ENCODE measurements around the gene BMERB1. TPM values are rescaled to one million over a fixed set of nuclear protein-coding genes. Genes with fewer than 3 reads are reported as not detected.
A peak's percentile ranks its signal among the peaks of the same experiment; 100 is the strongest.

Gene BMERB1
- polyA plus RNA-seq, 1 of the 3 experiments (the other 2 are of a cell fraction) = 33.9 TPM

DNA sequence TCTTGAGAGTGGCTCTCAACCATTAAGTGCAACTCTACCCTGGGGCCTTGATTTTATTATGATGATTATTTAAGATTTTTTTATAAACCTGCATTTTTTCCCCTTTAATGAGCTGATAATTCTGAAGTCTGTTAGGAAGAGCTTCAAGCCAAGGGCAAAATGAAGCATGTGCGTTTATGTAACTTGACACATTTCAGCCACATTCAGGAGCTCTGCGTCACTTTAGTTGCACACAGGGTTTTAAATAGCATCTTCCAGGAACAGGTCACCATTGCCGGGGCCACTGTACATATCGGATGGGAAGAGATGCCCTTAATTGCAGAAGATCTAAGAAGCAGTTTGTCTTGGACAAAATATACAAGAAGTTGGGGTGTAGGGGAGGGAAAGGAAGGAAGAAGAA, 89.6 kb downstream of the BMERB1 start:
- Histone ChIP-seq H3F3A (replicated peaks; ENCODE audit: insufficient read depth) (no peaks in the 10 kb centered on the region), H3K9me3 (no peaks in the 10 kb centered on the region), H4K20me1 (ENCODE audit: insufficient read depth) (no peaks in the 10 kb centered on the region), H3K4me3 (ENCODE audit: low read depth in 2 of 2, low read length in 1 of 2) (no peak overlapping the region), H3K9ac (no peak overlapping the region), H3K27me3 (ENCODE audit: insufficient read depth) (no peaks in the 10 kb centered on the region), H3K27ac (ENCODE audit: low read depth in 2 of 2, low read length in 1 of 2) (peak overlapping the region in 1 of 2 experiments; percentile 91; a peak in 1 of 4 replicates), H3K4me1 (ENCODE audit: control insufficient read depth in 1 of 2, insufficient read depth in 2 of 2, low read depth in 1 of 2, low read length in 1 of 2) (peaks cover 0 to 45% of the 10 kb centered on the region in 2 experiments; a peak in 2 of 4 replicates), H2AFZ (ENCODE audit: low read depth) (no peak overlapping the region), H3K4me2 (no peak overlapping the region), H3K36me3 (replicated peaks in 1 of 2; ENCODE audit: control insufficient read depth in 1 of 2, insufficient read depth in 2 of 2, low read length in 1 of 2) (no peaks in the 10 kb centered on the region), H3K79me2 (ENCODE audit: insufficient read depth) (no peaks in the 10 kb centered on the region), H3K9me2 (no peaks in the 10 kb centered on the region)
- TF ChIP-seq POLR2AphosphoS5 (IDR thresholded peaks at IDR 0.05; ENCODE audit: low read depth, low read length) = no peak
- TF ChIP-seq CTCF (IDR thresholded peaks at IDR 0.05) = no peak
- no peak for TF ChIP-seq SIN3A (IDR thresholded peaks at IDR 0.05; ENCODE audit: borderline replicate concordance, low read depth, low read length)
- no peak for TF ChIP-seq RXRA (IDR thresholded peaks at IDR 0.05; ENCODE audit: borderline replicate concordance, low read depth)
- no peak for TF ChIP-seq SMC3 (IDR thresholded peaks at IDR 0.05; ENCODE audit: low read depth, low read length)
- TF ChIP-seq, protein P1, sequence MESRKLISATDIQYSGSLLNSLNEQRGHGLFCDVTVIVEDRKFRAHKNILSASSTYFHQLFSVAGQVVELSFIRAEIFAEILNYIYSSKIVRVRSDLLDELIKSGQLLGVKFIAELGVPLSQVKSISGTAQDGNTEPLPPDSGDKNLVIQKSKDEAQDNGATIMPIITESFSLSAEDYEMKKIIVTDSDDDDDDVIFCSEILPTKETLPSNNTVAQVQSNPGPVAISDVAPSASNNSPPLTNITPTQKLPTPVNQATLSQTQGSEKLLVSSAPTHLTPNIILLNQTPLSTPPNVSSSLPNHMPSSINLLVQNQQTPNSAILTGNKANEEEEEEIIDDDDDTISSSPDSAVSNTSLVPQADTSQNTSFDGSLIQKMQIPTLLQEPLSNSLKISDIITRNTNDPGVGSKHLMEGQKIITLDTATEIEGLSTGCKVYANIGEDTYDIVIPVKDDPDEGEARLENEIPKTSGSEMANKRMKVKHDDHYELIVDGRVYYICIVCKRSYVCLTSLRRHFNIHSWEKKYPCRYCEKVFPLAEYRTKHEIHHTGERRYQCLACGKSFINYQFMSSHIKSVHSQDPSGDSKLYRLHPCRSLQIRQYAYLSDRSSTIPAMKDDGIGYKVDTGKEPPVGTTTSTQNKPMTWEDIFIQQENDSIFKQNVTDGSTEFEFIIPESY (IDR thresholded peaks at IDR 0.05; ENCODE audit: borderline replicate concordance, low read depth) = no peak
- TF ChIP-seq, protein P2, sequence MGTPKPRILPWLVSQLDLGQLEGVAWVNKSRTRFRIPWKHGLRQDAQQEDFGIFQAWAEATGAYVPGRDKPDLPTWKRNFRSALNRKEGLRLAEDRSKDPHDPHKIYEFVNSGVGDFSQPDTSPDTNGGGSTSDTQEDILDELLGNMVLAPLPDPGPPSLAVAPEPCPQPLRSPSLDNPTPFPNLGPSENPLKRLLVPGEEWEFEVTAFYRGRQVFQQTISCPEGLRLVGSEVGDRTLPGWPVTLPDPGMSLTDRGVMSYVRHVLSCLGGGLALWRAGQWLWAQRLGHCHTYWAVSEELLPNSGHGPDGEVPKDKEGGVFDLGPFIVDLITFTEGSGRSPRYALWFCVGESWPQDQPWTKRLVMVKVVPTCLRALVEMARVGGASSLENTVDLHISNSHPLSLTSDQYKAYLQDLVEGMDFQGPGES (IDR thresholded peaks at IDR 0.05; ENCODE audit: low read depth, low read length) = no peak
- no peak for TF ChIP-seq MXI1 (IDR thresholded peaks at IDR 0.05; ENCODE audit: low read depth, low read length)
- no peak for TF ChIP-seq YY1 (IDR thresholded peaks at IDR 0.05; ENCODE audit: low read depth)
- no peak for TF ChIP-seq RCOR1 (IDR thresholded peaks at IDR 0.05; ENCODE audit: low read length)
- TF ChIP-seq ELF1 (IDR thresholded peaks at IDR 0.05) = no peak
- no peak for TF ChIP-seq PBX3 (IDR thresholded peaks at IDR 0.05)
- TF ChIP-seq EZH2phosphoT487 (IDR thresholded peaks at IDR 0.05; ENCODE audit: borderline replicate concordance, low read depth) = no peak
- TF ChIP-seq MEF2A (IDR thresholded peaks at IDR 0.05; ENCODE audit: borderline replicate concordance, low read depth) = no peak
- ChIA-PET POLR2A (no interaction called here), CTCF (interaction anchor here (0.9 to 2.4 kb wide), 5 partner anchors 14 to 96 kb away, joined by 3 to 11 read pairs (median 5); no protein-coding TSS in a partner anchor)
- DNase-seq = no peak
- WGBS (ENCODE audit: low lambda C conversion rate) = 97% methylated on average over 4 of the region's 4 CpGs
